Glutamatergic neuron (in vitro differentiated cells): ENCODE data around the gene MPHOSPH9. TPM values are rescaled to one million over a fixed set of nuclear protein-coding genes. Genes with fewer than 3 reads are reported as not detected.

Experiments
- DNase-seq: peaks from one replicate; pipeline ENCODE4 v3.0.0; 2022
- H3K27ac Mint-ChIP-seq: one replicate; pipeline ENCODE4 v1.8.0; 2020; ENCODE audit warnings: mild to moderate bottlenecking, mixed read lengths, inconsistent platforms; ENCODE audit not compliant: unreplicated experiment
- H3K27me3 Mint-ChIP-seq: one replicate; pipeline ENCODE4 v1.8.0; 2020; ENCODE audit warnings: mild to moderate bottlenecking, moderate library complexity, mixed read lengths, inconsistent platforms; ENCODE audit not compliant: unreplicated experiment
- H3K36me3 Mint-ChIP-seq: one replicate; pipeline ENCODE4 v1.8.0; 2020; ENCODE audit warnings: mild to moderate bottlenecking, mixed read lengths, inconsistent platforms; ENCODE audit not compliant: unreplicated experiment
- H3K4me1 Mint-ChIP-seq: one replicate; pipeline ENCODE4 v1.8.0; 2020; ENCODE audit warnings: mild to moderate bottlenecking, low read depth, mixed read lengths, inconsistent platforms; ENCODE audit not compliant: unreplicated experiment
- H3K4me3 Mint-ChIP-seq: one replicate; pipeline ENCODE4 v1.8.0; 2020; ENCODE audit warnings: mild to moderate bottlenecking, mixed read lengths, inconsistent platforms; ENCODE audit not compliant: unreplicated experiment
- H3K9me3 Mint-ChIP-seq: one replicate; pipeline ENCODE4 v1.8.0; 2020; ENCODE audit warnings: mild to moderate bottlenecking, moderate library complexity, mixed read lengths, inconsistent platforms; ENCODE audit not compliant: unreplicated experiment
- total RNA-seq: library from RNA; stranded (reverse); fragmentation: NEBNext Ultra II Directional; extraction: Animal tissue kit (Norgen Biotek cat#: 25700); gene quantifications from one replicate; pipeline ENCODE4 v1.2.1, GENCODE V29; 2021; ENCODE audit not compliant: unreplicated experiment
- TF ChIP-seq, protein P1 (sequence below): fragments of 200-600 bp; sonication (generic); IDR thresholded peaks from one replicate; pipeline ENCODE4 v1.5.0; 2021; ENCODE audit not compliant: partially characterized antibody, unreplicated experiment

The MPHOSPH9 gene
- total RNA-seq, 1 donor from 2014 or later = 38.4 TPM

DNA sequence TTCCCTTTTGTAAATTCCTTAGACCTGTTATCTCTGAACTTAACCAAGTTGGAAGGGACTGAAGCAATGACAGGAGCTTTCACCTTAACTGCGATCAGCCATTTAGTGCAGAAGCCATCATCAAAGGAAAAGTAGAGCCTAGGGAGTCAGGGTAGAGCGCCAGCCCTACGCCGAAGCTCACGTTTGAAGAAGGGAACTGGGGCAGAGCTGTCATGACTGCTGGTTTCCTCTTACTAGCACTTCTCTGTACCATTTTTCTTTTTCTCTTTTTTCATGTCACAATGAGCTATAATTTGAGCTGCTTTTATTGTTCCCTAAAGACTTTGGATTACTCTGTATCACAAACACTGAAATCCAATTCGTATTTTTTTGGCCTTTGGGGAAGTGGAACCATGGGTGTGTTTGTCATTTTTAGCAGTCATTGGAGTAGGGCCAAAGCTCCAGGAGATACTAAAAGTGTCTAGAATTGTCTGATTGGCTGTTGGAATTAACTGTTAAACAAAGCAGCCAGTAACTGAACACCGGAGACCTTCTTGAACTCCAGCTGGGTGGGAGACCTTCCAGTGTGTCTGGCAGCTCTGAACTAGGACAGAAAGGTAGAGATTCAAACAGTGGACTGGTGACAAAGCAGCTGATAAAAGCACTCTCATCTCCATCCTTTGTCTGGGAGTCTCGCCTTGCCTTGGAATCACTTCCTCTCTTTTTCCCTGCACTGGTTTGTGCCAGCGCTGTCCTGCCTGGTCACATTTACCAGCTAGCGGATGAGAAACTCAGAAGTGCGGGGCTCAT, 9.4 kb upstream of the MPHOSPH9 start:
- TF ChIP-seq, protein P1, sequence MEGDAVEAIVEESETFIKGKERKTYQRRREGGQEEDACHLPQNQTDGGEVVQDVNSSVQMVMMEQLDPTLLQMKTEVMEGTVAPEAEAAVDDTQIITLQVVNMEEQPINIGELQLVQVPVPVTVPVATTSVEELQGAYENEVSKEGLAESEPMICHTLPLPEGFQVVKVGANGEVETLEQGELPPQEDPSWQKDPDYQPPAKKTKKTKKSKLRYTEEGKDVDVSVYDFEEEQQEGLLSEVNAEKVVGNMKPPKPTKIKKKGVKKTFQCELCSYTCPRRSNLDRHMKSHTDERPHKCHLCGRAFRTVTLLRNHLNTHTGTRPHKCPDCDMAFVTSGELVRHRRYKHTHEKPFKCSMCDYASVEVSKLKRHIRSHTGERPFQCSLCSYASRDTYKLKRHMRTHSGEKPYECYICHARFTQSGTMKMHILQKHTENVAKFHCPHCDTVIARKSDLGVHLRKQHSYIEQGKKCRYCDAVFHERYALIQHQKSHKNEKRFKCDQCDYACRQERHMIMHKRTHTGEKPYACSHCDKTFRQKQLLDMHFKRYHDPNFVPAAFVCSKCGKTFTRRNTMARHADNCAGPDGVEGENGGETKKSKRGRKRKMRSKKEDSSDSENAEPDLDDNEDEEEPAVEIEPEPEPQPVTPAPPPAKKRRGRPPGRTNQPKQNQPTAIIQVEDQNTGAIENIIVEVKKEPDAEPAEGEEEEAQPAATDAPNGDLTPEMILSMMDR = no peak
- no peaks in the 10 kb centered on the region for H3K27me3 Mint-ChIP-seq
- DNase-seq = no peak
- H3K36me3 Mint-ChIP-seq = peaks cover 9% of the 10 kb centered on the region
- peak overlapping the region; percentile 72 for H3K27ac Mint-ChIP-seq
- peaks cover 3% of the 10 kb centered on the region for H3K4me1 Mint-ChIP-seq
- H3K9me3 Mint-ChIP-seq = no peaks in the 10 kb centered on the region
- no peak overlapping the region for H3K4me3 Mint-ChIP-seq

DNA sequence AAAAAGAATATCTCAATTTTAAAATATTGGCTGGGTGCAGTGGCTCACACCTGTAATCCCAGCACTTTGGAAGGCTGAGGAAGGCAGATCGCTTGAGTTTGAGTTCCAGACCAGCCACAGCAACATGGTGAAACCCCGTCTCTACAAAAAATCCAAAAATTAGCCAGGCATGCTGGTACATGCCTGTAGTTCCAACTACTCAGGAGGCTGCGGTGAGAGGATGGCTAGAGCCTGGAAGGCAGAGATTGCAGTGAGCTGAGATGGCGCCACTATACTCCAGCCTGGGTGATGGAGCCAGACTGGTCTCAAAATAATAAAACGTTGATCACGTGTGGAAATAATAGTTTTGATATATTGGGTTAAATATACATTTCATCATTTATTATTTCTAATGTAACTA, 6.0 kb upstream of the MPHOSPH9 start:
- DNase-seq = no peak
- Mint-ChIP-seq H3K4me3 (no peak overlapping the region), H3K27ac (no peak overlapping the region), H3K36me3 (no peaks in the 10 kb centered on the region), H3K4me1 (peaks cover 3% of the 10 kb centered on the region), H3K9me3 (no peaks in the 10 kb centered on the region), H3K27me3 (no peaks in the 10 kb centered on the region)
- TF ChIP-seq, protein P1 = no peak

DNA sequence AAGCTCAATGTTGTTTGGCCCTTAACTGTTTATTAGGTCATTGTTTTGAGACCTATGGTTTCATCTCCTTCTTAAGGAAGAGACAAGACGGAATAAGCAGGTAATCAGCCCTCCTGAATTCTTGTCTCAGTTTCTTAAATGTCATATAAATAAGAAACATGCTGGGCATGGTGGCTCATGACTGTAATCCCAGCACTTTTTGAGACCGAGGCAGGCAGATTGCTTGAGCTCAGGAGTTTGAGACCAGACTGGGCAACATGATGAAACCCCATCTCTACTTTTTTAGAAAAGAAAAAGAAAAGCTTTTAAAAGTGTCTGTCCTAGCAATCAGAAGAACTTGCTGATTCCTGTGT, 5.4 kb upstream of the MPHOSPH9 start:
- TF ChIP-seq, protein P1 = no peak
- Mint-ChIP-seq H3K9me3 (no peaks in the 10 kb centered on the region), H3K27ac (no peak overlapping the region), H3K4me3 (no peak overlapping the region), H3K36me3 (no peaks in the 10 kb centered on the region), H3K27me3 (peaks cover under 1% of the 10 kb centered on the region), H3K4me1 (peaks cover 3% of the 10 kb centered on the region)
- DNase-seq = no peak

DNA sequence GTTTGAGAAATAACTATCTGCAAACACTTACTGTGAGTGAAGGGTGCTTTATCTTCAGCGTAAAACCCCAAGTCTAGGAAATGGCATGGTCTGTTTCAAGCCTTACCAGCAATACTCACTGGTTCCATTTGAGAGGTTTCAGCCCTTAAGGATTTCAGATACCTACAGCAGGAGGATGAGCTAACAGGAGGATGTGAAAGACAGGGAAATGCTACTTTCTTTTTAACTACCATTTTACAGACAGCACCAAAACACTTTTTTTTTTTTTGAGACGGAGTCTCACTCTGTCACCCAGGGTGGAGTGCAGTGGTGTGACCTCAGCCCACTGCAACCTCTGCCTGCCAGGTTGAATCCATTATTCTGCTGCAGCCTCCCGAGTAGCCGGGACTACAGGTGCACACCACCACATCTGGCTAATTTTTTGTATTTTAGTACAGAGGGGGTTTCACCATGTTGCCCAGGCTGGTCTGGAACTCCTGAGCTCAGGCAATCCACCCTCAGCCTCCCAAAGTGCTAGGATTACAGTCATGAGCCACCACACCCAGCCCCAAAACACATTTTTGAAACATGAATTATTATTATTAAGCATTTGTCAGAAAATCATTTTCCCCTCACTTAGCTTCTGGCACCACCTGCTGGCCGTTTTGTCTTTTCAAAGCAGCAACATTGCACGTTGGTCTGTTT, 4.8 kb upstream of the MPHOSPH9 start:
- Mint-ChIP-seq H3K36me3 (no peaks in the 10 kb centered on the region), H3K4me3 (no peak overlapping the region), H3K9me3 (no peaks in the 10 kb centered on the region), H3K27me3 (peaks cover 4% of the 10 kb centered on the region), H3K27ac (no peak overlapping the region), H3K4me1 (peaks cover 3% of the 10 kb centered on the region)
- TF ChIP-seq, protein P1 = peak; percentile 71
- DNase-seq = peak; percentile 75
